Nephron (organoid): Measurements from ENCODE around the gene NFATC2IP.
A peak's percentile ranks its signal among the peaks of the same experiment; 100 is the strongest.

Source experiments
- H3K27ac Mint-ChIP-seq, 3 experiments: 2 replicates each; pipeline ENCODE4 v1.8.0; 2020; ENCODE audit warnings: mixed read lengths in 3 of 3, mild to moderate bottlenecking in 2 of 3, moderate library complexity in 1 of 3
- H3K27me3 Mint-ChIP-seq: 2 replicates; pipeline ENCODE4 v1.8.0; 2021; ENCODE audit warnings: low read depth, mild to moderate bottlenecking, moderate library complexity, mixed read lengths
- H3K36me3 Mint-ChIP-seq: 2 replicates; pipeline ENCODE4 v1.8.0; 2020; ENCODE audit warnings: low read depth, mixed read lengths
- H3K4me1 Mint-ChIP-seq: 2 replicates; pipeline ENCODE4 v1.8.0; 2020; ENCODE audit warnings: mixed read lengths
- H3K4me3 Mint-ChIP-seq, 3 experiments: 2 replicates each; pipeline ENCODE4 v1.8.0; 2020; ENCODE audit warnings: mild to moderate bottlenecking in 3 of 3, mixed read lengths in 3 of 3, moderate library complexity in 2 of 3
- H3K9me3 Mint-ChIP-seq: 2 replicates; pipeline ENCODE4 v1.8.0; 2020; ENCODE audit warnings: mixed read lengths
- CTCF ChIP-seq, 3 experiments: fragments of 200-600 bp; sonication (generic); IDR thresholded peaks; one replicate each; pipeline ENCODE4 v1.5.0; 2021; ENCODE audit warnings: antibody characterized with exemption in 3 of 3; ENCODE audit not compliant: unreplicated experiment in 3 of 3

NFATC2IP gene

GRCh38 chr16:28913946-28914724 lies 36.6 kb upstream of the NFATC2IP start:
- Mint-ChIP-seq H3K4me3 (no peak overlapping the region), H3K27ac (no peak overlapping the region), H3K9me3 (peaks cover 3% of the 10 kb centered on the region), H3K36me3 (peaks cover 30% of the 10 kb centered on the region), H3K27me3 (no peaks in the 10 kb centered on the region), H3K4me1 (no peaks in the 10 kb centered on the region)
- no peak for TF ChIP-seq CTCF (IDR thresholded peaks at IDR 0.05; ENCODE audit: unreplicated experiment in 3 of 3)

GRCh38 chr16:28915181-28915580 lies 35.6 kb upstream of the NFATC2IP start:
- Mint-ChIP-seq H3K4me1 (no peaks in the 10 kb centered on the region), H3K36me3 (peaks cover 37% of the 10 kb centered on the region), H3K9me3 (peaks cover 3% of the 10 kb centered on the region), H3K4me3 (no peak overlapping the region), H3K27me3 (no peaks in the 10 kb centered on the region), H3K27ac (no peak overlapping the region)
- TF ChIP-seq CTCF (IDR thresholded peaks at IDR 0.05; ENCODE audit: unreplicated experiment in 3 of 3) = no peak

GRCh38 chr16:28917095-28917494 lies 33.6 kb upstream of the NFATC2IP start:
- H3K27me3 Mint-ChIP-seq = no peaks in the 10 kb centered on the region
- H3K27ac Mint-ChIP-seq = no peak overlapping the region
- H3K36me3 Mint-ChIP-seq = peaks cover 41% of the 10 kb centered on the region
- no peak for TF ChIP-seq CTCF (IDR thresholded peaks at IDR 0.05; ENCODE audit: unreplicated experiment in 3 of 3)
- H3K4me1 Mint-ChIP-seq = no peaks in the 10 kb centered on the region
- H3K4me3 Mint-ChIP-seq = no peak overlapping the region
- peaks cover 3% of the 10 kb centered on the region for H3K9me3 Mint-ChIP-seq

GRCh38 chr16:28918698-28919097 lies 32.0 kb upstream of the NFATC2IP start:
- Mint-ChIP-seq H3K4me1 (peaks cover 5% of the 10 kb centered on the region), H3K27me3 (no peaks in the 10 kb centered on the region), H3K27ac (no peak overlapping the region), H3K4me3 (no peak overlapping the region), H3K36me3 (peaks cover 28% of the 10 kb centered on the region), H3K9me3 (peaks cover 3% of the 10 kb centered on the region)
- TF ChIP-seq CTCF (IDR thresholded peaks at IDR 0.05; ENCODE audit: unreplicated experiment in 3 of 3) = no peak

- Mint-ChIP-seq H3K27ac (peak overlapping the region; percentile 72 to 98 (median 82)), H3K4me1 (peaks cover 12% of the 10 kb centered on the region), H3K4me3 (peak overlapping the region; percentile 89 to 95 (median 93))
Measured at GRCh38 chr16:28923231-28923587, 27.5 kb upstream of the NFATC2IP start.

More at GRCh38 chr16:28923231-28923587, 27.5 kb upstream of the NFATC2IP start:
- Mint-ChIP-seq H3K36me3 (peaks cover 14% of the 10 kb centered on the region), H3K27me3 (no peaks in the 10 kb centered on the region), H3K9me3 (no peaks in the 10 kb centered on the region)
- TF ChIP-seq CTCF (IDR thresholded peaks at IDR 0.05; ENCODE audit: unreplicated experiment in 3 of 3) = no peak
